Midbrain (tissue), 1 donor: Measurements from ENCODE around the gene IER3.

Experiments
- DNase-seq: peaks from one replicate; lab custom pipeline; 2025; lab: John Stamatoyannopoulos, UW

The IER3 gene

DNA sequence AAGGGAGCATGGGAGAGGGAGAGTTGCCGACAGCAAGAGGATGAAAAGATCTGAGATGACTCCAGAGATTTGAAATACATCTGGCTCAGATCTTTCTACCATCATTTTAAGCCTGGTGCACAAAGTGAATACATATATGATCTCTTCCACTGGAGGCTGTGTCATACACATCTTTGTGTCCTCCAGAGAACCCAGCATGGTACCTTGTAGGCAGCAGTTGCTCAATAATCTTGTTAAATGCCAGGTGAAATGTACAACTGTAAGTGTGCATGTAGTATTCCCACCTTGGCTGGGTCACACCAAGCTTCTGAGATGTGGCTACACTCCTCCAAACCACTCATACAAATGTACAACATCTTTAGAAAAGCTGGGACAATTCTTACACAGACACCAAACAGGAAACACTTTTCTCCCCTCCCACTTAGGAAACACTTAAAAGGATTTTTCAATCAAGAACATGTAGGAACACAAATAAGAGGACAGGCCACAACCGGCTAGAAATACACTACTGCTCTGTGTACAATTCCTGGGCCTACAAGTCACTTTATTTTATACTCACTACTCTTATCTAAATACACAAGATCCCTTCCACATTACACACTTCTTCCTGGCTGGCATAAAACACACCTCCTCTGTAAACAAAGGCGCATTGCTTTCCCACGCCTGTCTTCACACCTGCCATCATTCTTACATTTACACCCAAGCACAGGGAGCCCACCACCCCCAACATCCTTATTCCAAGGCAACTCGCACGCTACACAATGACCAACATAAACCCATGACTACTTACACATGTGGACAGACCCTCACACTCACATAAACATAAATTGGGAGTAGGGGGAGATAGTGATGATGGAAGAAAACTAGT, 3.8 kb upstream of the IER3 start:
- DNase-seq, result no peak

DNA sequence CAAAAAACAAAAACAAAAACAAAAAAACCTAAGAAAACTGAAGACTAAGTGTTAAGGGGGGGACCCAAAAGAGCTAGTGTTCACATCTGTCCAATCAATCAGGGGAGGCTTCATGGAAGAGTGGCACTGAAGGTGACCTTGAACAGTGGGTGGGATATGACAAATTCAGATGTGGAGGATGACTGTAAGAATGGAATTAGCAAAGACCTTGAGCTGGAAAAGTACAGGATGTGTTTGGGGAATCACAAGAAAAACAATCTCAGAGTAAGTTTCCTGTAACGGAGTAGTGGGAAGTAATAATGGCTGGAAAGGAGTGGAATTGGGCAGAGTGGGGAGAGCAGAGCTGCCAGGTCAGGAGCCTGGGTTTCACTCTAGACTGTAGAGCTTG, 2.9 kb upstream of the IER3 start:
- no peak for DNase-seq

DNA sequence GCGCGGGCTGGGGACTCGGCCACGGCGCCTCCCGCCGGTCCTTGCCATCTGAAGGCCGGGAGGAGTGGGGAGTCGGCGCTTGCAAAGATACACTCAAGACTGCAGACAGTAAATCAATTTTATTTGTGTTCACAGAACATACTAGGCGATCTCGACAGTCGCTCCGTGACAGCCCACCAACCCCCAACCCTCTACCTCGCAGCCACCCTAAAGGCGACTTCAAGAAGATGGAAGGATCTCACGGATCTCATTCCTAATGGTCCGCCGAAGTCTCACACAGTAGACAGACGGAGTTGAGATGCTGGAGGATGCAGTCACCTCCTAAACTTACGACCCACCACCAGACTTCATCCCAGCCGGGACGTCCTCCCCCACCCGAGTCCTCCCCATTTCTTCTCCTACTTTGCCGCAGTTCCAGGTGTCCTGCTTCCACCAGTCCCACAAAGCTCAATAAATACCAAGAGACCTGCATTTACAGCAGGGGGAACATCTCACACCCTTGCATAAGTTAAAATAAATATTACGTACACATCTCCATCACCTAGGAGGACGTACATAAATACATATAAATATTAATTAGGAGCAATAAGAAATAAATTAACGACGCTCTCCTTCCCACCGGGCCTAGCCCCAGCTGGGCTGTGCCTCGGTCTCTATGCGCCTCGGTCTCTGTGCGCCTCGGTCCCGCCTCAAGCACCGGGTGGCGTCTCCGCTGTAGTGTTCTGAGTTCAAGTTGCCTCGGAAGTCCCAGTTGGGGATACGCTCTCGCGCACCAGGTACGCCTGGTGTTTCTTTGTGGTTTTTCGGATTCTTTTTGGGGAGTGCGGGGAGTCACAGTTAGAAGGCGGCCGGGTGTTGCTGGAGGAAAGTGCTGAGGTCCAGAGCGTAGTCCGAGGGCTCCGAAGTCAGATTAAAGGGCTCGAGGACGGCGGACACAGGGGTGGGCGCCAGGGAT, 971 bp downstream of the IER3 start:
- DNase-seq, result no peak

DNA sequence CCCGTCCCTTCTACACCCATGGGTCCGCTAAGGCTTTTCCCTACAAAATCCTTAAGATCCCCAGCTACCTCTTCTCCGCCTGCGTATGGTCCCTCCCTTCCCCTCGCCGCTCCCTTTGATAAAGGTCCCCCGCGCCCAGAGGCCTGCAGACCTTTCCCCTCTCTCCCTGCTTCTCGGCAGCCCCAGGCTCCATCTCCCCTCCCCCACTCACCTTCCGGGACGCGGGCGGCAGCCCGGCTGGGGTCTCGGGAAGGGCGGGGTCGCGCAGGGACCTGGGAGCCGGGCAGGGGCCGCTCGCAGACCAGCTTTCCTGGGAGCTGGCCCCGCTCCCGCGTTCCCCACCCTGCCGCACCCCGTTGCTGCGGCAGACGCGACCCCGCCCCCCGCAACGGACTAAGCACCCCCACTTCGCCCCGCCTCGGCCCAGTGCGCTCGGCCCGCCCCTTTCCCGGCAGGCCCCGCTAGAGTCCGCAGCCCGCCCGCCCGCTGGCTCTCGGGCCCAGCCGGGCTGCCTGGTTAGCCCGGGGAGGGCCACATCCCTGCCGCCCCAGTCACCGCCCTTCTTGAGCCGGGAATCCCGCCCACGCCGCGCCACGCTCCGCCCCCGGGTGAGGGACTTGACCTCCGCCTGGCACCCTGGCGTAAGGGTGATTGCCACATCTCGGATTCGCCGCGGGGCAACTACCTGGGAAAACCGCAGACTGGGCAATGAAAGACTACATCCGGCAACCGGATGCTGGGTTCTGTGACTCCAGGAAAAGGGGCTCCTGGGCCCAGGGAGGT, 1.8 kb downstream of the IER3 start, which contains the start of gene FLOT1:
Gene FLOT1 (minus strand): TSS at position 372 of the 783 bp plus-strand sequence. CDS start 498 bp downstream, outside the sequence.
- DNase-seq, result peak; percentile 92

DNA sequence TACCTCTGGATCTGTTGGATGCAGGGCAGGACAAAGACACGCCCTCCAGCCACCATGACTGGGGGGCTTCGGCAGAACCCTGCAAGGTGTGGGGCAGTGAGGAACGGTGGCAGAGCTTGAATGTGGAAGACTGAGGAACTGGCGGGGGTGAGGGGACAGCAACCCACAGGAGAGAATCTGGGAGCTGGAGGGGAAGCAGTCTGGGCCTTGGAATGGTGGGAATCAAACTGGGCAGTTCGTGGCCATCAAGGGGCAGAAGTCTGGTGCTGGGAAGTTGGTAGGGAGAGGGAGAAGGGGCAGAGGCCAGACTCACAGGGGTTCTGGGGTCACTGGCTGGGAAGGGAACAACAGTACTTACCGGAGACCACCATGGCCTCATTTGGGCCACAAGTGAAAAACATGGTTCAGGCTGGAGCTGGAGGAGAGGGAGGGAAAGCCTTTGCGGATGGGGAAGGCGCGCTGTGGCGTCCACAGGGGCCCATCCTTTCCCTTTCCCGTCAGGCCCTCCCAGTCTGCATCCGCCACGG, 2.5 kb downstream of the IER3 start:
- no peak for DNase-seq

DNA sequence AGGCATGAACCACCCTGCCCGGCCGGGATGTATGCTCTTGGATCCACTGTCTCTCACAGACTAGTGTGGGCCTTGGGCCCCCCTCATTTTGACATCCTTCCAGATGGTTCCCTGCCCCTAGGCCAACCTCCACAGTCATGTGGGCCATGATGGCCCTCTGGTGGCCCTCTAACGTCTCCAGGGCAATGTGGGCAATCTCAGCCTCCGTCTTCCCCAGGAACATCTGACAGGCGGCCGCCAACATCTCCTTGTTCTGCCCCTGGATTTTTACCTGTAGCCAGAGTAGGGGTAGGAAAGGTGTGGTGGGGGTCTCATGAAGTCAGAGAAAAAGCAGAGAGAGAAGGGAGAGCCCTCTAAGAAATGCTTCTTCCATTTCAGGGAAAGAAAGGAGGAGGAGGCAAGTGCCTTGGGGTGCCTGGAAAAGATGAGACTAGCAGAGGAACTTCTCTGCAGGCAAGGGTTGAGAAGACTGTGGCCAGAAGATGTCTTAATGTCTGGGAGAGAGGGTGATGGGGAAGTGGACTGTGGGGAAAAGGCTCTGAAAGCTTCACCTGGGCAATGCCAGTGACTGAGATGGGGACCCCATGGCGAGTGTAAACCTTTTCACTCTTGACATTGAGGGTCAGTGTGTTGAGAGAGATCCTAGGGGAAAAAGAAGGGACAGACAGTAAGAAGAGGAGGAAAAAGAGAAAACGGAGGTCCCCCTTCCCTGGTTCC, 3.1 kb downstream of the IER3 start:
- DNase-seq, result no peak

DNA sequence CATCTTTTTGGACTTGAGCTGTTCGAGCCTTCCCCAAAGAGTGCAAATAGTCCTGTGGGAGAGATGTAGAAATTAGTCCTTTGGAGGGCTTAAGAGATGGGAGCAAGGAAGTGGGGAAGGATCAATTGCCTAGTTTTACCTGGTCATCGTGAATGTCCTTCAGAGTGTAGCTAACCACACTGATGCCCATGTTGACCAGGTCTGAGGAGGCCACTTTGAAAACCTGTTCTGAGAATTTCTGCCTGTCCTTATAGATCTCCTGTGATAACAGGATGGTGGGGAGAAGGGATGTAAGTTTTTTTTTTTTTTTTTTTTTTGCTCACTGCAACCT, 3.8 kb downstream of the IER3 start:
- no peak for DNase-seq

DNA sequence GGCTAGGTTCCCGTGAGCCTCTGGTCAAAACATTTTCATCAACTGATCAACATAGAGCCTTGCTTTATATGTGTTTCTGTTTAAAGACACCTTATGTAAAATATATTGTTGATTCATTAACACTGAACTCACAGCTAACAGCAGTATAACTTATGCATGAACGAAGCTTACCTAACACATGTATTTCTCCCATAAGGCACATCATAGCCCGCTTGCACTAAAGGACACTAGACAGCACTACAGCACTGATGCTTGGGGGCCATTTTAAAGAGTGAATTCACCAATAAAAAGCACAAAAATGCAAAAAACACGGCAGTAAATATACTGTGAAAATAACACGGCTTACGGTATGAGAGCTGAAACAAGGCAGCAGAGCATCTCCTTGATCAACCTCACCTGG, 5.8 kb downstream of the IER3 start:
- DNase-seq, result no peak

DNA sequence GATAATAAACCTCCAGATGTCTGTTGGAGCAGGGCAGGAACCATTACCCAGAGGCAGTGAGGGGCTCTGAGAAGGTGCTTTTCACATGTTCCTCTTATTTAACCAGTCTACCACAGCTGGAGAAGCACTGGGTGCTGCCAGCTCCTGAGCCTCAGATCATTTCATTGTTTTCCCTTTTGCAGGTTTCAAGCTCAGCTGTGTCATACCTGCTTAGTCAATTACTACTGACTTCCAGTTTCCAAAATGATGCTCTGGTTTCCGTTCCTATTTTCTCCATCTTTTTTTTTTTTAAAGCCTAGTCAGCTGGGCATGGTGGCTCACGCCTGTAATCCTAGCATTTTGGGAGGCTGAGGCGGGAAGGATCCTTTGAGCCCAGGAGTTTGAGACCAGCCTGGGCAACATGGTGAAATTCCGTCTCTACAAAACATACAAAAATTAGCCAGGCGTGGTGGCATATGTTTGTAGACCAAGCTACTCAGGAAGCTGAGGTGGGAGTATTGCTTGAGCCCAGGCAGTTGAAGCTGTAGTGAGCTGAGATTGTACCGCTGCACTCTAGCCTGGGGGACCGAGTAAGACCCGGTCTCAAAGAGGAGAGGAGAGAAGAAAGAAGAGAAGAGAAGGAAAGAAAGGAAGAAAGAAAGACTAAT, 8.6 kb downstream of the IER3 start:
- no peak for DNase-seq

DNA sequence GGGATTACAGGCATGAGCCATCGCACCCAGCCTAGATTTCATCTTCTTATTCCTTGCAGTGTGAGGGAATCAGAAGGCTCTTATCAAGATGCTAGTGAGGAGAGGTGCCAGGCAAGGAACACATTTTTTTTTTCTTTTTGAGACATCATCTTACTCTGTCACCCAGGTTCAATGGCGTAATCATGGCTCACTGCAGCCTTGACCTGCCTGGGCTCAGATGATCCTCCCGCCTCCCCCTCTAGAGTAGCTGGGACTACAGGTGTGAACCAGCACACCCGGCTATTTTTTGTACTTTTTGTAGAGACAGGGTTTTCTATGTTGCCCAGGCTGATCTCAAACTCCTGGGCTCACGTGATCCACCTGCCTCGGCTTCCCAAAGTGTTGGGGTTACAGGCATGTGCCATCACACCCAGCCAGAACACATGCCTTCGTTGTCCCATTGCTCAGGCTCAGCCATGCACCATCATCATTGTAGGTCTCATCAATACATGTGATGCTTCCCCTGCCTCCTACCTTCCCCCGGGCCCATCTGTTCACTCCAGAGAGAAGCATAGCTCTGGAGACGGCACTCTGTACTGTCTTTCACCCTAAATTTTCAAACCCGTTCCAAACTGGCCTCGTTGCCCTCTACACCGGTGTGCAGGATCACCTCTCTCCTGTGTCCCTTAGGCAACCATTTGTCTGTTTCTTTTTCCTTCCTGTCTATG, 12.0 kb downstream of the IER3 start:
- DNase-seq, result no peak

DNA sequence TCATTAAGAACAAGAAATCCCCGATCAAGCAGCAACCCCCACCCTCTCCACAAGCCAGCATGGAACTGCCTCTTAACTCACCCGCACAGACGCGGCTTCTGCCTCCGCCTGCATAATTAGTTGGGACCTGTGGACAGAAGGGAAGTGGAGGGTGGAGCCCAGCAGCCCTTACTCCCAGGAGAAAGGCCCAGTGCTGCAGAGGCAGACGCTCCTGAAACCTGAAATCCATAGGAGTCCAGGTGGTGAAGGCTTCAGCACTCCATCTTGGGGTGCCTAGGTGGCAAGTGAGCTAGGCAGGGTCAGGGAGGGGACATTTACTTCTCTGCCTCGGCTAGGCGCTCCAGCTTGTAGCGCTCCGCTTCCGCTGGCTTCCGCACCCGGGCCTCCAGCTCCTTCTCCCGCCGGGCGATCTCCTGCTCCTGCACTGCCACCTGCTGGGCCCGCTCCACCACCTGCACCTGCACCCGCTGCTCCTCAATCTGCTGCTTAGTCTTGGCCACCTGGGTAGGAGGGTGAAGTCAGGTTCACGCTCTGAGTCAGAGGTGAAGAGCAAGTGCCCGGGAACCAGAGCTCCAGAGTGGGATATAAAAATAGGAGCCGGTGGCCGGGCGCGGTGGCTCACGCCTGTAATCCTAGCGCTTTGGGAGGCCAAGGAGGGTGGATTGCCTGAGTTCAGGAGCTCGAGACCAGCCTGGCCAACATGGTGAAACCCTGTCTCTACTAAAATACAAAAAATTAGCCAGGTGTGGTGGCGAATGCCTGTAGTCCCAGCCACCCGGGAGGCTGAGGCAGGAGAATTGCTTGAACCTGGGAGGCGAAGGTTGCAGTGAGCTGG, 13.5 kb downstream of the IER3 start:
- DNase-seq, result no peak

DNA sequence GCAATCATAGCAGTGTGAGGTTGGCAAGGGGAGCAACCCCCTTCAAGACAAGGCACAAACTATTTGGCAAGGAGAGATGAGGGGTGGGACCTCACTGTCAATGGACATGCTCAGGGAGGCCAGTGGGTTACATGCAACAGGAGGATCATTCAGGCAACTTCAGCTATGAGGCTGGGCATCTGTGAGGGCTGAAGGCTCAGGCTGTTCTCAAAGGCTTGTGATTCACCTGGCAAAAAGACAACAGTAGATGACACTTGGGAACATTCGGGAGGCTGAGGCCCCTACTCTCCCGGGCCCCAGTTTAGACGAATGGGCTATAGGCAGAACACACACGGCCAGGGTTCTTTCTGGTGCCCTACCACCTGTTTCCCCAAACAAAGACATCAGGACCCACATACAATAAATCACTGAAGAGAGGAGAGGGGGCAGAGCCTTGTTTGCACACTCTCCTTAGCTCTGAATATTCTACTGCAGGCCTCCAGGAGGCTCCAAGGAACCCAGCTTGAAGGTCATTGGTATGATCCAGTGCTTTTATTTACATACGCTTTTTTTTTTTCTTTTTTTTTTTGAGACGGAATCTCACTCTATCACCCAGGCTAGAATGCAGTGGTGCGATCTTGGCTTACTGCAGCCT, 16.3 kb downstream of the IER3 start:
- DNase-seq, result no peak

DNA sequence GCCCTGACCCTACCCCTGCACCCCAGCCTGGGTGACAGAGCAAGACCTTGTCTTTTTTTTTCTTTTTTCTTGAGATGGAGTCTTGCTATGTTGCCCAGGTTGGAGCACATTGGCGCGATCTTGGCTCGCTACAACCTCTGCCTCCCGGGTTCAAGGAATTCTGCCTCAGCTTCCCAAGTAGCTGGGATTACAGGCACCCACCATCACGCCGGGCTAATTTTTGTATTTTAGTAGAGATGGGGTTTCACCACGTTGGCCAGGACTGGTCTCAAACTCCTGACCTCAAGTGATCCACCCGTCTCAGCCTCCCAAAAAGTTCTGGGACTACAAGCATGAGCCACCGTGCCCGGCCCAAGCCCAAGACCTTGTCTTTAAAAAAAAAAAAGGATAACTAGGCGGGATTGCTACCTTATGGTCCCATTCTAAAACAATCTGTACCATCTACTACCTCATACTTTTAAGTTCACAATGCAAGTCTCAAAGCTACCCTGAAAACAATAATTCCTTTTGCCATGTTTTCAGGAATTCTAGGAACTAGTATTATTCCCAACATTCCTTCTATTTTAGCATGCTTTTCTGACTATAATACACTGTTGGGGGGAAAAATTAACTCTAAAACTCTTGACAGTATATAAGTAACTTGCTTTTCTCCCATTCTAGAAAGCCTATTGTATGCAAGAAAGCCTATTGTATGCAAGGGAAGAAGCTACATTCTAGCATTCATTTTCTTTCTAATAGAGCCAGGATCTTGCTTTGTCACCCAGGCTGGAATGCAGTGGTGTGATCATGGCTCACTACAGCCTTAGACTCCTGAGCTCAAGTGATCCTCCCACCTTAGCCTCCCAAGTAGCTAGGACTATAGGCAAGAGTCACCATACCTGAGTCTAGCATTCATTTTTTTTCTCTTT, 17.6 kb downstream of the IER3 start:
- DNase-seq, result no peak

DNA sequence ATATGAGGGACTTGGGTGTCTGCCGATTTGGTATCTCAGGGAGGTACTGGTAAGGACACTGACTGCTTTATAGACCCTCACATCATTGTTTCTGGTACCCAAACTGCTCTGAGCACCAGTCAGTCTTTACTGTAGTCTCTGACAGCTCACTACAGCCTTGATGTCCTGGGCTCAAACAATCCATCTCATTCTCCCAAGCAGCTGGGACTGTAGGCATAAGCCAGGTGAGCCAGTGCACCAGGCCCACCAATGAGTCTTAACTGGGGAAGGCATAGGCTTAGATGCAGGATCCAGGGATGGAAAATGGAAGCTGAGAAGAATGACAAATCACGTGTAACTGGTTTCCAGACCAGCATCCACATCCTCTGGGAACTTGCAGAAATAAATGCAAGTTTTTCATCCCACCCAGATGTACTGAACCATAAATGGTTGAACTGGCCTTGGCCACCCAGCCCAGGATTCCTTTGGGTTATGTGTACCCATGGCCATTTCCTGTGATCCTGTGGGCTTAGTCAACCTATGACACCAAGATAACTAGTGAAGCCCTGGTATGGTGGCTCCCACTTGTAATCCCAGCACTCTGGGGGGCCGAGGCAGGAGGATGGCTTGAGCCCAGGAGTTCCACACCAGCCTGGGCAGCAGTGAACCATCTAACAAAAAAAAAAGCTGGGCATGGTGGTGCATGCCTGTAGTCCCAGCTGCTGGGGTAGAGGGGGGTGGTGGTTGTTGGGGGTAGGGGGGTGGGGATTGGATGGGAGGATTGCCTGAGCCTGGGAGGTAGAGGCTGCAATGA, 18.4 kb downstream of the IER3 start:
- no peak for DNase-seq

DNA sequence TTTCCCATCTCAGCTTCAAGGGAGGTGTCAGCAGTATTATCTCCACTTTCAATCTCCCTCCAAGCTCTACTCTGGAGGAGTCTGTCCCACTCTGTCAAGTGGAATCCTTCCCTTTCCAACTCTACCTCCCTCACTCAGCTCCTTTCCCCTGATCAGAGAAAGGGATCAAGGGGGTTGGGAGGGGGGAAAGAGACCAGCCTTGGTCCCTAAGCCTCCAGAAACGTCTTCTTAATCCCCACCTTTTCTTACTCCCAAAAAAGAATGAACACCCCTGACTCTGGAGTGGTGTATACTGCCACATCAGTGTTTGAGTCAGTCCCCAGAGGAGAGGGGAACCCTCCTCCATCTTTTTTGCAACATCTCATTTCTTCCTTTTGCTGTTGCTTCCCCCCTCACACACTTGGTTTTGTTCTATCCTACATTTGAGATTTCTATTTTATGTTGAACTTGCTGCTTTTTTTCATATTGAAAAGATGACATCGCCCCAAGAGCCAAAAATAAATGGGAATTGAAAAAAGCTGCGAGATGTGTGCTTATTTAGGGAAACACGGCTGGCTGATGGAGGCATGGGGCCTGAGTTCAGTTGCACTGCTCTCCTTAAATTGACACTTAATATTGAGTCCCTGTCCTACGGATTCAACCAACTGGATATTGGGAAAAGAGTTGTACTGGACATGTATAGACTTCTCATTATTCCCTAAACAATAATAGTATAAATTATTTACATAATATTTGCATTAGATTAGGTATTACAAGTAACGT, 19.3 kb downstream of the IER3 start:
- DNase-seq, result no peak
